ENCODE results near the gene TMEM39B.
"Not testable (repeated sequence)": the region's sequence is repeated elsewhere in the genome, so short reads cannot be mapped to it uniquely, and the experiment has no call there.

The TMEM39B gene

DNA sequence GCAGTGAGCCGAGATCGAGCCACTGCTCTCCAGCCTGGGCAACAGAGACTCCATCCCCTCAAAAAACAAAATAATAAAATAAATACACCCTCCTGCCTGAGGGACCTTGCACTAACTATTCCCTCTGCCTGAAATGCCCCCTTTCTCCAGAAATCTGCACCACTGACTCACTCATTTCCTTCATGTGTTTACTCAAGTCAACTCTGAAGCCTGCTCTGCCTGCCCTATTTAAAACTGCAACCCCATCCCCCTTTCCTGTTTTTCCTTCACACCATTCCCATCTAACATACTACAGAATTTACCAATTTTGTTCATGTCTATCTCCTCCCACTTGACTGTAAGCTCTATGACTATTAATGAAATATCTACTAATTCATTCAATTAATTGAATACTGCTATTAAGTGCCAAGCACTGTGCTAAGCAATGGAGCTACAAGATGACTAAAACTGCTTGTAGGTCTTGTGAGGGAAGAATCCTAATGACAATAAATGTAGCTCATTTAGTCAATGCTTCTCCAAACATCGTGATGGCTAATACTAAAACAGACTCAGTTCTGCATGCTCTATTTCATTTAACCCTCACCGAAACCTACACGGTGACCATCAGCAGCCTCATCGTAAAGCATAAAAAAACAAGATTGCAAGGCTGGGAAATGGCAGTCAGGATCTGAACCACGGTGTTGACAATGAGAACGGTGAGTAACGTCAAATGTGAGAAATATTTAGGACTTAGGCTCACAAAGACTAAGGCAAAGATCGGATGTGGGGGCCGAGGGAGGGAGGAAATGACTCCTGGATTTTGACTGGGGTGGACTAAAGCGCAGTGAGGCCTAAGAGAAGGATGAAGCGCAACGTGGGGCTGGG, 749 bp upstream of the TMEM39B start:
- DNase-seq: peak; percentile 9 to 22

DNA sequence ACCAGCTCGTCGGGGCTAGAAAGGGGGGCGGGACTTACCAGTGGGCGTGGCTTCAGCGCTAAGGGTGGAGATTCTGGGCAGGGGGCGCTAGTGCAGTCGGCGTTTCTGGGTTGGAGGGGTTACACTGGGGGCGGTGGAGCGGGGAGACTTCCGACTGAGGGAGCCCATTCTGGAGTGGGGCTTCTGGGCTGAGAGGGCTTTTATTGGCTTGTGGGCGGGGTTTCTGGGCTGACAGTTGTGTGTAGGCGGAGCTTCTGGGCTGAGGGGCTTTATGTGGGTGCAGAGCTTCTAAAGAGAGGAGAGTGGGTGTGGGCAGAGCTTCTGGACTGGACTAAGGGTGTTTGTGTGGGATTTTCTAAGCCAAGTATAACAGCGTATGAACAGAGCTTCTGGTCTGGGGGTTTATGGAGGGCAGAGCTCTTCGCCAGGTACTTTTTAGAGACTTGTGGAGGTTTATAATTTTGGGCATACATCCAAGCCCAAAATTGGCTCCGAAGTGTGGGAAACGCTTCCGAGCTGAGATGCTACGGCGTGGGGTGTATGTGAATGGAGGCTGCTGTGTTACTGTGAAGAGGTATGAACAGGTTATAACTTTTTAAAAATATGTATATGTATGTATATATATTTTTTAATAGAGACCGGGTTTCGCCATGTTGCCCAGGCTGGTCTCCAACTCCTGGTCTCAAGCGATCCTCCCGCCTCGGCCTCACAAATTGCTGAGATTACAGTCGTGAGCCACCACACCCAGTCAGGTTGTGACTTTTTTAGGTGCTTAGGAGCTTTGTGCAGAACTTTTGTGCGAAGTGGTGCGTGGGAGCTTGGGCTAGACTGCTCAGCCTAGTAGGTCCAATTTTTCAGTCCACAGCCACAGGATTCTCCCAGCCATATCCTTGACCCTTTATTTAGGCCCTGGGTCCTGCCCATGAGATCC, 825 bp downstream of the TMEM39B start:
- no peak for DNase-seq

DNA sequence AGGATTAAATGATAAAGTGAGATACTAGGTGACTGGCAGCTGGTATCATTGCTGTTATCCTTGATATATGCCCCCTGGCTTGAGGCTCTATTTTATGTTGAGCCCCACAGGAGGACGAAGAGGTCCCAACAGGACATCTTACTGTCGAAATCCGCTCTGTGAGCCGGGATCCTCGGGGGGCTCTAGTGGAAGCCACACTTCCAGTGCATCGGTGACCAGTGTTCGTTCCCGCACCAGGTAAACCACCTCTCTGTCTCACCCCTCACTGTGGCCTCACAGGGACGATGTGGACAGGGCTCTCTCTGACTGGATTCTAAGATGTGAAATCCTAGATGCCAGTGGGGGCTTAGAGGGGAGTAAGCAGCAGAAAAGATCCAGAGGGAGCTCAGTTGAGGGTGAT, 2.1 kb downstream of the TMEM39B start:
- DNase-seq: no peak

DNA sequence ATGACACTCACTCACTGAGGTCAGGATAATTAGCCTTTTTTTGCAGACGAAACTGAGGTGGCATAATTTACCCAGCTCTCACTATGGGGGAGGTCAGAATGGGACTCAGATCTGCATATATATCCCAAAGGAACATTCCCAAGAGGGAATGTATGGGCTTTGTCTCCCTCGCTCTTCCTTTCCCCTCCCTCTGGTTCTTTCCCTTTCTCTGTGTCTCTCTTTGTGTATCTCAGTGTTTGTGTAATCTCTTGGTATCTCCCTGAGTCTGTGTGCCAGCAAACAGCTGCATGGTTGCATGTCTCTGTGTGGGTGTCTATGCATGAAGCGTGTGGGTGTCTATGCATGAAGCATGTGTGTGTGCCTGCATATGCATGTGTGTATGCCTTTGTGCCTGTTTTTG, 4.7 kb downstream of the TMEM39B start:
- no peak for DNase-seq

DNA sequence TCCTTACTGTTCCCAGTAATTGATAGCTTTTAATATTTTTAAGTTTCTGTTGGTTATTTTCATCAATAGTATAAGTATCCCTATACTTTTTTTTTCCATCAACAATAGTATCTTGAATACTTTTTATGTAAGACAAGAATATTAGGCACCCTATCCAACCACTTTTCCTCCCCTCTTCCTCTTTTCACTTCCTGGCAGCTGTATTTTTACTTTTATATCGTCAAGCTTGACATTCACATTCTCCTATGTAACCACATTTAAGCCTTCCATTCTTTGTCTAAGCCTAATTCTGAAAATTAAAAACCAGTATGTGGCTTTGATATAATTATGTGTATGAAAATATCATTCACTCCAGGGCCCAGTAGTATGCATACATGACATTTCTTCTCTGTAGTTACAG, 9.3 kb downstream of the TMEM39B start:
- DNase-seq: no peak

DNA sequence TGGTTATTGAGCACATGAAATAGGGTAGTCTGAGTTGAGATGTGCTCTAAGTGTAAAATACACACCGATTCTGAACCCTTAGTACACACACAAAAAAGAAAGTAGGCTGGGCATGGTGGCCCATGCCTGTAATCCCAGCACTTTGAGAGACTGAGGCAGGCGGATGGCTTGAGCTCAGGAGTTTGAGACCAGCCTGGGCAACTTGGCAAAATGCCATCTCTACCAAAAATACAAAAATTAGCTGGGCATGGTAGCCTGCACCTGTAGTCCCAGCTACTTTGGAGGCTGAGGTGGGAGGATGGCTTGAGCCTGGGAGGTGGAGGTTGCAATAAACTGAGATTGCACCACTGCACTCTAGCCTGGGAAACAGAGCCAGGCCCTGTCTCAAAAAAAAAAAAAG, 13.6 kb downstream of the TMEM39B start:
- DNase-seq: not testable (repeated sequence)

DNA sequence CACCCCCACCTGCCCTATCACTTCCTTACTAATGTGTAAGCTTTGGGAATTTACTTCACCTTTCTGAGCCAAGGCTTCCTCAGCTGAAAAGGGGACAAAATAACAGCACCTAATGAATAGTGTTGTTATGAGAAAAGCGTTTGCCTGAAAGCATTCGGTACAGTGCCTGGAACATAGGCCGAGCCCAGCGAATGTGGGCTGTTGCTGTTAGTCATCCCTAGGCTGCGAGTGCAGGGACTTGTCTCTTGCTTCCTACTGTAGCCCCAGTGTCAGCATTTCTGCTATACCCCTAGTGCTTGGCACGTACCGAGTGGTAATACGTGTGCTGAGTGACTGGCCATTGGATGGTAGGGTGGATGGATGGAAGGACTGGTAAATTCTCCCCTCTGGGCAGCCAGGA, 18.4 kb downstream of the TMEM39B start:
- DNase-seq: no peak

DNA sequence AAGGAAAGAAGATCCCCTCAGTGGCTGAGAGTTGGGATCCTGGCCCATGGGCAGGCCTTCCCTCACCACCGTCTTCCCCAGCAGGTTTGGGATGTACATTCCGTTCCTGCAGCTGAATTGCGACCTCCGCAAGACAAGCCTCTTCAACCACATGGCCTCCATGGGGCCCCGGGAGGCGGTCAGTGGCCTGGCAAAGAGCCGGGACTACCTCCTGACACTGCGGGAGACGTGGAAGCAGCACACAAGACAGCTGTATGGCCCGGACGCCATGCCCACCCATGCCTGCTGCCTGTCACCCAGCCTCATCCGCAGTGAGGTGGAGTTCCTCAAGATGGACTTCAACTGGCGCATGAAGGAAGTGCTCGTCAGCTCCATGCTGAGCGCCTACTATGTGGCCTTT, 18.9 kb downstream of the TMEM39B start:
- no peak for DNase-seq

DNA sequence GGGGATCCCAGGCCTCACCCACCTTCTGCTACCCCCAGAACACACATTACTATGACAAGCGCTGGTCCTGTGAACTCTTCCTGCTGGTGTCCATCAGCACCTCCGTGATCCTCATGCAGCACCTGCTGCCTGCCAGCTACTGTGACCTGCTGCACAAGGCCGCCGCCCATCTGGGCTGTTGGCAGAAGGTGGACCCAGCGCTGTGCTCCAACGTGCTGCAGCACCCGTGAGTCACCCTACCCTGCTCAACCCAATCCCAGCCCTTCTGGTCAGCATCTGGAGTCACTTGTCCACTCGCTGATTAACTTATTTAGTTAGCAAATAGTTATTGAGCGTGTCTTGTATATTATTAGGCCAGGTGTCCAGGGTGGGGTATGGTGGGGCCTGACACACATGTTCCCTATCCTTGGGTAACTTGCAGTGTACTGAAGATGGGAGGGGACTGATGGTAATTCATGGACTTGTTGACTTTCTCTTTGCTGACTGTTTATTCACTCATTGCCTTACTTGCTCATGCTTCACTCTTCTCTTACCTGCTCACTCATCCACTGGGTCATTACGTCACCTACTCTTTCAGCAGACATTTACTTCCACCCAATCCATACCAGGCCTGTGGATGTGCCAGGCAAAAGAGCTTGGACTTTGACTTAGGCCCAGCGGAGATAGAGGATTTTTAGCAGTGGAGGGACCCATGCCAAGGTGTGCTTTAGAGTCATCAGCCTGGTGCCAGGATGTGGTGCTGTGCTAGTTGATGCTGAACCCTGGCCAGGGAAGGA, 22.2 kb downstream of the TMEM39B start:
- no peak for DNase-seq

DNA sequence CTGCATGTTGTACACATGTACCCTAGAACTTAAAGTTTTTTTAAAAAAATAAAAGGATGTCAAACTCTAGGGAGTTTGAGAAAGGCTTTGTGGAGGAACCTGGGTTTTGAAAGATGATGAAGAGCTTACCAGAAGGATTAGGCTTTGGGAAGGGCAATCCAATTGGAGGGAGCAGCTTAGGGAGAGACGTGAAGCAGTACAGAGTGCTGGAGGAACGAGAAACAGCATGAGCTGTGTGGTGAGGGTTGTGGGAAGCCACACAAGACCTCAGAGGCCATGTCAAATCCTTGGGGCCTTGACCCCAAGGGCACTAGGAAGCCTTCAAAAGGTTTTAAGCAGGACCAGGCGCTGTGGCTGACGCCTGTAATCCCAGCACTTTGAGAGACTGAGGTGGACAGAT, 26.7 kb downstream of the TMEM39B start:
- DNase-seq: no peak

DNA sequence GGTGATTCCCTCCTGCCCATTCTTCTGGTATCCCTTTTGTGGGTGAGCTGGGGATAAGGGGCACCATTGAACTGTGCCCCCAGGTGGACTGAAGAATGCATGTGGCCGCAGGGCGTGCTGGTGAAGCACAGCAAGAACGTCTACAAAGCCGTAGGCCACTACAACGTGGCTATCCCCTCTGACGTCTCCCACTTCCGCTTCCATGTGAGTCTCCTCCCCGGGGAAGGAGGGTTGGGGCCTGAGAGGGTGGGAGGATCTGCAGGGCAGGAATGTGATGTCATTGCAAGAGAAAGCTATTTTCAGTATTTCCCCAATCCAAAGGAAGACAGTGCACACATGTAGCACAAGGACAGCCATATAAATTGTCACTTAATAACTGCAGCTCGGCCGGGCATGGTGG, 27.6 kb downstream of the TMEM39B start:
- DNase-seq: no peak

DNA sequence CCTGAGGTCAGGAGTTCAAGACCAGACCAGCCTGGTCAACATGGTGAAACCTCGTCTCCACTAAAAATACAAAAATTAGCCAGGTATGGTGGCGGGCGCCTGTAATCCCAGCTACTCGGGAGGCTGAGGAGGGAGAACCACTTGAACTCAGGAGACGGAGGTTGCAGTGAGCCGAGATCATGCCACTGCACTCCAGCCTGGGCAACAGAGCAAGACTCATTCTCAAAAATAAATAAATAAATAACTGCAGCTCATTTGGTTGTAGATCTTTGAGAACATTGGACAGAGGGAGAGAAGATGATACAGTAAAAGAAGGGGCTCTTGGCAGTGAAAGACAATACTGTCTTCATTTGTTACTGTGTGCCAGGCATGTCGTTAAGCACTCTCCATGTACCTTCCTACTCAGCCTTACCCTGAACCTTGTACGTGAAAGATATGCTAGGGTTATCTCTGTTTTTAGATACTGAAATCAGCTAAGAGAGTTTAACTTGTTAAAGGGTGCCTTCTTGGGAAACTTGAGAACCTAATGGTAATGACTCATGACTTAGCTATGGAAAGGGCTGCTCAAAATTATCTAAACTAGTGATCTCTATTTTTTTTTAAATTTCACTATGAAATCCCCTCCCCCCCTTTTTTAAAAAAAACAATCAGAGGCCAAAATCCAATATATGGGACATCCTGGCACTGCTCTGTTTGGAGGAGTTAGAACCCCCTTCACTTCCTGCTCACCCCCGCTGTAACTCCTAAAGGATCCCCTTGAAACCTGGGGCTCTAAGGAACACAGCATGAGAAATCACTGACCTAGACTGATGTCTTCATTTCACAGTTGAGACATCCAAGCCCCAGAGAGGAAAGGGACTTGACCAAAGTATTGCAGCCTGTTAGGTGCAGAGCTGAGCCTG, 28.3 kb downstream of the TMEM39B start:
- no peak for DNase-seq

DNA sequence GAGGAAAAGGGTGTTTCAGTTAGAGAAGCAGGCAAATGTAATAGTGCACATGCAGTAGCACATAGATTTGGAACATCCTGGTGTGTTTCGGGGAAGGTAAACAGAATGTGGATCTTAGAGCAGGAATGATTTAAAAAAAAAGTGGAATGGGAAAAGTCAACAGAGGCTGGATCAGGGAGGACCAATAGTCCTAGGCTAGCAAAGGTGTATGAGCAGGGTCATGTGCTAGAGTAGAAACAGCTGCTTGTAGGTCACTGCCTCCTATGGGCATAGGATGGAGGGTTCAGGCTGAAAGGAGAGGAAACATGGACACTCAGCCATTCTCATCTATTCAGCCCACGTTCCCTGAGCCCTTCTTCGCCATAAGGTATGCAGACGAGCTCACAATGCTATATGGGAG, 31.4 kb downstream of the TMEM39B start:
- DNase-seq: no peak

DNA sequence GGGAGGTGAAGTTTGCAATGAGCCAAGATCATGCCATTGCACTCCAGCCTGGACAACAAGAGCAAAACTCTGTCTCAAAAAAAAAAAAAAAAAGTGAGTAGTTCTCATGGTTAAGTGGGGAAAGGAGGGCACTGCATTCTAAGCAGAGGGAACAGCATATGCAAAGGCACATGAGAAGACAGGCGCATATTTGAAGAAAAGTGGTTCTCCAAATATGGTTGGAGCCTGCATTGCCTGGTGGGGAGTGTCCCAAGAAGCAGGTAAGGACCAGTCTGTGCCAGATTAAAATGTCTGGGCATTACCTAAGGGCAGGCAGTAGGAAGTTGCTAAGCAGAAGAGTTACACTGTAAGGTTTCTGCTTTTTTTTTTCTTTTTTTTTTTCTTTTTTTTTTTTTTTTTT, 32.6 kb downstream of the TMEM39B start:
- no peak for DNase-seq

DNA sequence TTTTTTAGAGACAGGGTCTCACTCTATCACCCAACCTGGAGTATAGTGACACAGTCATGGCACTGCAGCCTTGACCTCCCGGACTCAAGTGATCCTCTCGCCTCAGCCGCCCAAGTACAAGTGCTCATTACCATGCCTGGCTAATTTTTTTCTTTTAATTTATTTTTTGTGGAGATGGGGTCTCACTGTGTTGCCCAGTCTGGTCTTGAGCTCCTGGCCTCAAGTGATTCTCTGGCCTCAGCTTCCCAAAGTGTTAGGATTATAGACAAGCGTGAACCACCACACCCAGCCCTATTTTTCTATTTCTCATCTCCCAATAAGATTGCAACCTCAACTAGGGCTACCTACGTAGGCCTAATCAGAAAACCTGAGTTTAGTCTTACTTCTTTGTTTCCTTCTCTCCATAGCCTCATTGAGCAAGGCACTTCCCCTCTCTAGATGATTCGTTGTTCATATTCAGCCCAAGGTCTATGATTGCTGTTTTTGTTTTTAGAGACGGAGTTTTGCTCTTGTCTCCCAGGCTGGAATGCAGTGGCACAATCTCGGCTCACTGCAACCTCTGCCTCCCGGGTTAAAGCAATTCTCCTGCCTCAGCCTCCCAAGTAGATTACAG, 34.0 kb downstream of the TMEM39B start:
- DNase-seq: no peak

DNA sequence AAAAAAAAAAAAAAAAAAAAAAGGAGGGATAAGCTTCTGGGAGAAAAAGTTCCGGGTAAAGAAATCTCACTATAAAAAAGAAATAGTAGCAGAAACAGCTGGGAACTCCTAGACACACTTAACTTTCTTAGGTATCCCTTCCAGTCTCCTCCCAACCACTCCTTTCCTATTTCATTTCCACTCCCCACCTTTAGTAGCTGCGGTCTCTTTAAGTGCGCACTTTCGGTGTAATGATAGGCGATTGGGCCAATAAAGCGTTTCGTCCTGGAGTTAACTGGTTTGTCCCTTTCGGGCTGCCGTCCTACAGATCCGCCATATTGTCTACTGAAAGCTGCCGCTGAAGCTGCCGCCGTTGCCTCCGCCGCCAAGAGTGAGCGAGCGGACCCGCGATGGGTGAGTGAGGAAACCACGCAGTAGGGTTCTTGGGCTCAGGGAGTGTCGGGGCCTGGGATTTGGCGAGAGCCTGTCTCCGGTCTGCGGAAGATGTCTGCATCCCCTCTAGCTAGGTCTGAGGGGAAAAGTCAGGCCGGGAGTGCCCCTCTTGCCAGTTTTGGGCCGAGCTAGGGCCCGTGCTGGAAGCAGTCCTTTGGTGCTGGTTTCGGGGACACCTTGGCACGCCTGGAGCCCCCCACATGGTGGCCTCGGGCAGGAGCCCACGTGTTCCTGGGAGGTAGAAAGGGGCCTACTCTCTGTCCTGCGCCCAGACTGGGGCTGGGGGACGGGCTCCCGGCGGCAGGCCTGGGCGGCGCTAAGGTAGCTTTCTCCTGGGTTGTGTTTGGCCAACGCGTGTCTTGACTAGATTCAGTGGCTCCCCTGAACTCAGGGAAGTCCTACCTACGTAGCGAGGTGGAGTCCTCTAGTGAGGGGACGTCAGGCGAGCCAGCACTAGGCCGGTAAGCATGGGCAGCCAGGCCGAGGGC, 35.3 kb downstream of the TMEM39B start, which contains the start of gene KPNA6:
TSS of gene KPNA6 (plus strand) at position 315 of the 920 bp plus-strand sequence. CDS start at position 390, 75 bp downstream.
- DNase-seq: peak; percentile 95

DNA sequence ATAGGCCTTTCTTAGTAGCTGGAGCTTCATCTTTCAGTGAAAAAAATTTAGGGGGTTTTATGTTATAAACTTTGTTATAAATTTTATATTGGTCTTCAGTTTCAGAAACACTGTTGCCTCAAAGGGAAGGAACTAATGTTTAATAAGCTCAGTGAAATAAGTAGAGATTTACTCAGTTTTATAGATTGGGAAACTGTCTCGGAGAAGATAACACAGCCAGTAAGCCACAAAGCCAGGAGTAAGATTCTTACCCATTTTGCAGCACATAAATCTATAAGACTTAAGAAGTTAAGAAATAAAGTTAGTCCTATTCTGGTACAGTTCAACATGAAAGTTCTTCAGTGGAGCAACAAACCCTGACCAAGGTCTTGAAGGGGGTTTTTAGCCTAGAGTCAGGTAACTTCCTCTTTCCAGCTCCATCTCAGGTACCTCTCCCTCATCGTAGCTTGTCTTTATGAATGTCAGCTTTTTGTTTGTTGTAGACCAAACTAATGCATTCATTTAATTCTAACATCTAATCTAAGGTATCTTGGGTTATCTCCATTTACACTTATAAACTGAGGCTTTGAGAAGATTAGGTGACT, 38.4 kb downstream of the TMEM39B start:
- no peak for DNase-seq

DNA sequence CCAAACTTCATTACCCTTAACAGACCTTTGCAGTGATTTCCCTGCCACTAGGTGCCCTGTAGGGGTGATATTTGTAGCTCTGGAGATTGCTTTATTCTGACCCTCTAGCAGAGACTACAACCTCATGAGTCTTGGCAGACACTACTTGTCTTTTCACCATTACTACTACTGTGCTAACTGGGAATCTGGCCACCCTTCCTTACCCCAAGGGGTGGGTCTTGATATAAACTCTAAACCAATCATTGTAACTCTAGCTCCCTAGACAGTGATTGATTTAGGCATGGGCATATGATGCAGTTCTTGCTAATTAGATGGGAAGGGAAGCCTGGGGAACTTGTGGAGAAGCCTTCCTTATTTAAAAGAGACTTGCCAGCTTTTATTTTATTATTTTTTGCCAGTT, 39.0 kb downstream of the TMEM39B start:
- no peak for DNase-seq

DNA sequence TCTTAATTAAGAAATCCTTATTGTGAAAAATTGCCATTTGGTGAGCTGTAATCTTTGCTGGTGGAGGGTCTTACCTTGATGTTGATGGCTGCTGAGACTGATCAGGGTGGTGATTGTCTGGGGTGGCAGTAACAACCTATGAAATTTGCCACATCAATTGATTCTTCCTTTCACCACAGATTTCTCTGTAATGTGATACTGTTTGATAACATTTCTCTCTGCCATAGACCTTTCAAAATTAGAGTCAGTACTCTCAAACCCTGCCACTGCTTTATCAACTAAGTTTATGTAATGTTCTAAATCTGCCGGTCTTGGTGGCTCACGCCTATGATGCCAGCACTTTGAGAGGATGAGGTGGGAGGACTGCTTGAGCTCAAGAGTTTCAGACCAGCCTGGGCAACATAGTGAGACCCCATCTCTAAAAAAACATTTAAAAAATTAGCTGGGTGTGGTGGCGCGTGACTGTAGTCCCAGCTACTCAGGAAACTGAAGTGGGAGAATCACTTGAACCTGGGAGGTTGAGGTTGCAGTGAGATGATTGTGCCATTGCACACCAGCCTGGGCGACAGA, 40.2 kb downstream of the TMEM39B start:
- no peak for DNase-seq

DNA sequence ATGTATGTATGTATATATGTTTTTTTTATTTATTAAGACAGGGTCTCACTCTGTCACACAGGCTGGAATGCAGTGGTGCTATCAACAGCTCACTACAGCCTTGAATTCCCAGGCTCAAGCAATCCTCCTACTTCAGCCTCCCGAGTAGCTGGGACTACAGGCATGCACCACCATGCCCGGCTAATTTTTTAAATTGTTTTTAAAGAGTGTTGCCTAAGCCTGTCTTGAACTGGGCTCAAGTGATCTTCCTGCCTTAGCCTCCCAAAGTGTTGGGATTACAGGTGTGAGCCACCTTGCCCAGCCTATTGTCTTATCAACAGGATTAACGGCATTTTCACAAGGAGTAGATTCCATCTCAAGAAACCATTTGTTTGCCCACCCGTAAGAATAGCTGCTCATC, 40.7 kb downstream of the TMEM39B start:
- DNase-seq: not testable (repeated sequence)

Measured in SHP77 (cell line).